ENCODE results near the gene TMEM63C.

GRCh38 chr14:77224212-77224611 is 42.6 kb downstream of the TMEM63C start:
- TF ChIP-seq CTCF (conservative IDR thresholded peaks at IDR 0.05) (no peak), ZFX (IDR thresholded peaks at IDR 0.05) (no peak)
